ENCODE results near the gene KLHL29. TPM values are rescaled to one million over a fixed set of nuclear protein-coding genes. Genes with fewer than 3 reads are reported as not detected.

Gene KLHL29
- polyA plus RNA-seq, 2 donors: 2.1 to 3.8 TPM

- no peaks in the 10 kb centered on the region for H3K9me3 ChIP-seq (ENCODE audit: control insufficient read depth in 2 of 2, insufficient read depth in 1 of 2, low read depth in 1 of 2, low read length in 1 of 2)
- 84% methylated on average over 15 of the region's 15 CpGs for WGBS, 2 donors
- H3K27me3 ChIP-seq (ENCODE audit: control insufficient read depth in 1 of 2, insufficient read depth in 2 of 2, low read length in 2 of 2): no peaks in the 10 kb centered on the region
- no peak overlapping the region for H3K4me3 ChIP-seq (ENCODE audit: low read depth in 1 of 2, low read length in 2 of 2)
- no peaks in the 10 kb centered on the region for H3K36me3 ChIP-seq (ENCODE audit: control insufficient read depth in 2 of 2, insufficient read depth in 2 of 2, low read length in 1 of 2)
- H3K4me1 ChIP-seq (ENCODE audit: control insufficient read depth in 2 of 2, insufficient read depth in 2 of 2, low read length in 1 of 2): peaks cover 0 to 2% of the 10 kb centered on the region in 2 donors
- H3K27ac ChIP-seq (ENCODE audit: low read depth in 2 of 2, low read length in 1 of 2): no peak overlapping the region
These were observed 83.6 kb downstream of the KLHL29 start for GRCh38 chr2:23468474-23469141.

DNA sequence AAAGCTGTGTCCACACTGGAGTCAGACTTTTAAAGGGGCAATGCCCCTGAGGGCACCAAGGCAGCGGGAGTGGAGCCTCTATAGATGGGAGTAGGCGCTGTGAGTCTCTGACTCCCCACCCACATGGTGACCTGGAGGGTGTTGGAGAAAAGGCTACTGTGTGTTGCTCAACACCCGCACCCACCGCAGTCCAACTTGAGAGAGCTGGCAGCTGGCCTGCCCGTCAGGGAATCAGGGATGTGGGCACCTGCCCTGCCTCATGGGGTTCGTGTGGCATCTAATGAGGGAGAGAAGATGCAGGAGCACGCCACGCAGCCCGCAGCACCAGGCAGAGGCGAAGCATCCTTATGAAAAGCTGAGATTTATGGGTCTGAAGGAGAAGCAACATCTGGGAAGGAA is 84.2 kb downstream of the KLHL29 start:
- no peak overlapping the region for H3K4me3 ChIP-seq (ENCODE audit: low read depth in 1 of 2, low read length in 2 of 2)
- H3K4me1 ChIP-seq (ENCODE audit: control insufficient read depth in 2 of 2, insufficient read depth in 2 of 2, low read length in 1 of 2): peaks cover 0 to 2% of the 10 kb centered on the region in 2 donors
- no peak overlapping the region for H3K27ac ChIP-seq (ENCODE audit: low read depth in 2 of 2, low read length in 1 of 2)
- no peaks in the 10 kb centered on the region for H3K27me3 ChIP-seq (ENCODE audit: control insufficient read depth in 1 of 2, insufficient read depth in 2 of 2, low read length in 2 of 2)
- 91 to 93% methylated on average over 10 of the region's 10 CpGs for WGBS, 2 donors
- no peaks in the 10 kb centered on the region for H3K36me3 ChIP-seq (ENCODE audit: control insufficient read depth in 2 of 2, insufficient read depth in 2 of 2, low read length in 1 of 2)
- H3K9me3 ChIP-seq (ENCODE audit: control insufficient read depth in 2 of 2, insufficient read depth in 1 of 2, low read depth in 1 of 2, low read length in 1 of 2): no peaks in the 10 kb centered on the region

DNA sequence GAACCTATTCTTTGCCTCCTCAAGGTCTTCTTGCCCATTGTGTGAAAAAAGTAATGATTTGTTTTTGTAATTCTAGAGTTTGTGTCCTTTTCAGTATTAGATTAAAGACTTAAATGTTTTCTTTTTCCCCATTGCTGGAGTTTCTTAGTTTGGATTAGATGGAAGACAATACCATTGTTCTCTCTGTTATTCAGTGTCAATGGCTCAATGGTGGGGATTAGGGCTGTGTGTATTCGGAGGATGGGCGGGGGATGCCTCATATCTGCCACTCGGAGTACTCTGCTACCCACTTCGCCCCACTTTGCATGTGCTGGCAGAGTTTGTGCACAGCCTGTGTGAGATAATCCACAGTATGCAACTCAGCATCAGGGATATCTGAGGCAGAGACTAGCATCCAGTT is 90.1 kb downstream of the KLHL29 start:
- WGBS, 2 donors: 62 to 80% methylated on average over 4 of the region's 4 CpGs
- peaks cover 0 to 1% of the 10 kb centered on the region in 2 donors for H3K4me1 ChIP-seq (ENCODE audit: control insufficient read depth in 2 of 2, insufficient read depth in 2 of 2, low read length in 1 of 2)
- no peaks in the 10 kb centered on the region for H3K27me3 ChIP-seq (ENCODE audit: control insufficient read depth in 1 of 2, insufficient read depth in 2 of 2, low read length in 2 of 2)
- no peak overlapping the region for H3K27ac ChIP-seq (ENCODE audit: low read depth in 2 of 2, low read length in 1 of 2)
- no peaks in the 10 kb centered on the region for H3K36me3 ChIP-seq (ENCODE audit: control insufficient read depth in 2 of 2, insufficient read depth in 2 of 2, low read length in 1 of 2)
- no peak overlapping the region for H3K4me3 ChIP-seq (ENCODE audit: low read depth in 1 of 2, low read length in 2 of 2)
- no peaks in the 10 kb centered on the region for H3K9me3 ChIP-seq (ENCODE audit: control insufficient read depth in 2 of 2, insufficient read depth in 1 of 2, low read depth in 1 of 2, low read length in 1 of 2)

- Histone ChIP-seq H3K4me1 (ENCODE audit: control insufficient read depth in 2 of 2, insufficient read depth in 2 of 2, low read length in 1 of 2) (no peaks in the 10 kb centered on the region), H3K36me3 (ENCODE audit: control insufficient read depth in 2 of 2, insufficient read depth in 2 of 2, low read length in 1 of 2) (no peaks in the 10 kb centered on the region), H3K27me3 (ENCODE audit: control insufficient read depth in 1 of 2, insufficient read depth in 2 of 2, low read length in 2 of 2) (no peaks in the 10 kb centered on the region), H3K9me3 (ENCODE audit: control insufficient read depth in 2 of 2, insufficient read depth in 1 of 2, low read depth in 1 of 2, low read length in 1 of 2) (no peaks in the 10 kb centered on the region), H3K4me3 (ENCODE audit: low read depth in 1 of 2, low read length in 2 of 2) (no peak overlapping the region), H3K27ac (ENCODE audit: low read depth in 2 of 2, low read length in 1 of 2) (no peak overlapping the region)
- WGBS, 2 donors: 93% methylated on average over 11 of the region's 11 CpGs
These were observed 90.5 kb downstream of the KLHL29 start for GRCh38 chr2:23475473-23475872.

DNA sequence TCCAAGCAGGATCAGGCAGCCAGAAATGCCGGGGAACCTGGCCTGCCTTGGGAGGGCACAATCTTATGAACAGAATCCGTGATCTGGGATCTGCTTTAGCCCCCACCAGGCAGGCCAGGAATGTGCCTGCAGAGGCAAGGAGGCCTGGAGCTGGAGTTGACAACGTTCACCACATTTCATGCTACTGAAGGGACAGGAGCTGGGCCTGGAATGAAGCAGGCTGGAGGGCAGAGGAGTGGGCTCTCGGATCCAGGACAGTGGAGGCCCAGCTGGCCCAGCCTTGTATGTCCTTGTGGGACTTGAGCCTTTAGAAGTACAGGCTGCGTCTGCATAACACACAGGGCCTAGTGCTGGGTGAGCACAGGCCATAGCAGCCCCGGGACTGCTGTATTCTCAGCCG is 91.8 kb downstream of the KLHL29 start:
- no peak overlapping the region for H3K4me3 ChIP-seq (ENCODE audit: low read depth in 1 of 2, low read length in 2 of 2)
- 76 to 81% methylated on average over 7 of the region's 7 CpGs for WGBS, 2 donors
- no peak overlapping the region for H3K27ac ChIP-seq (ENCODE audit: low read depth in 2 of 2, low read length in 1 of 2)
- no peaks in the 10 kb centered on the region for H3K36me3 ChIP-seq (ENCODE audit: control insufficient read depth in 2 of 2, insufficient read depth in 2 of 2, low read length in 1 of 2)
- H3K4me1 ChIP-seq (ENCODE audit: control insufficient read depth in 2 of 2, insufficient read depth in 2 of 2, low read length in 1 of 2): no peaks in the 10 kb centered on the region
- H3K27me3 ChIP-seq (ENCODE audit: control insufficient read depth in 1 of 2, insufficient read depth in 2 of 2, low read length in 2 of 2): no peaks in the 10 kb centered on the region
- H3K9me3 ChIP-seq (ENCODE audit: control insufficient read depth in 2 of 2, insufficient read depth in 1 of 2, low read depth in 1 of 2, low read length in 1 of 2): no peaks in the 10 kb centered on the region

GRCh38 chr2:23477392-23477791 is 92.4 kb downstream of the KLHL29 start:
- Histone ChIP-seq H3K27ac (ENCODE audit: low read depth in 2 of 2, low read length in 1 of 2) (no peak overlapping the region), H3K9me3 (ENCODE audit: control insufficient read depth in 2 of 2, insufficient read depth in 1 of 2, low read depth in 1 of 2, low read length in 1 of 2) (no peaks in the 10 kb centered on the region), H3K4me1 (ENCODE audit: control insufficient read depth in 2 of 2, insufficient read depth in 2 of 2, low read length in 1 of 2) (no peaks in the 10 kb centered on the region), H3K4me3 (ENCODE audit: low read depth in 1 of 2, low read length in 2 of 2) (no peak overlapping the region), H3K27me3 (ENCODE audit: control insufficient read depth in 1 of 2, insufficient read depth in 2 of 2, low read length in 2 of 2) (no peaks in the 10 kb centered on the region), H3K36me3 (ENCODE audit: control insufficient read depth in 2 of 2, insufficient read depth in 2 of 2, low read length in 1 of 2) (no peaks in the 10 kb centered on the region)
- WGBS, 2 donors: 94 to 95% methylated on average over 11 of the region's 11 CpGs

- Histone ChIP-seq H3K4me1 (ENCODE audit: control insufficient read depth in 2 of 2, insufficient read depth in 2 of 2, low read length in 1 of 2) (no peaks in the 10 kb centered on the region), H3K9me3 (ENCODE audit: control insufficient read depth in 2 of 2, insufficient read depth in 1 of 2, low read depth in 1 of 2, low read length in 1 of 2) (no peaks in the 10 kb centered on the region), H3K27ac (ENCODE audit: low read depth in 2 of 2, low read length in 1 of 2) (no peak overlapping the region), H3K4me3 (ENCODE audit: low read depth in 1 of 2, low read length in 2 of 2) (no peak overlapping the region), H3K36me3 (ENCODE audit: control insufficient read depth in 2 of 2, insufficient read depth in 2 of 2, low read length in 1 of 2) (no peaks in the 10 kb centered on the region), H3K27me3 (ENCODE audit: control insufficient read depth in 1 of 2, insufficient read depth in 2 of 2, low read length in 2 of 2) (no peaks in the 10 kb centered on the region)
- WGBS, 2 donors: 74 to 81% methylated on average over 17 of the region's 17 CpGs
These were observed 93.3 kb downstream of the KLHL29 start for GRCh38 chr2:23478087-23478932.

GRCh38 chr2:23478933-23479683 is 94.1 kb downstream of the KLHL29 start:
- H3K9me3 ChIP-seq (ENCODE audit: control insufficient read depth in 2 of 2, insufficient read depth in 1 of 2, low read depth in 1 of 2, low read length in 1 of 2): no peaks in the 10 kb centered on the region
- no peaks in the 10 kb centered on the region for H3K27me3 ChIP-seq (ENCODE audit: control insufficient read depth in 1 of 2, insufficient read depth in 2 of 2, low read length in 2 of 2)
- 77 to 86% methylated on average over 20 of the region's 20 CpGs for WGBS, 2 donors
- no peaks in the 10 kb centered on the region for H3K36me3 ChIP-seq (ENCODE audit: control insufficient read depth in 2 of 2, insufficient read depth in 2 of 2, low read length in 1 of 2)
- no peak overlapping the region for H3K27ac ChIP-seq (ENCODE audit: low read depth in 2 of 2, low read length in 1 of 2)
- no peaks in the 10 kb centered on the region for H3K4me1 ChIP-seq (ENCODE audit: control insufficient read depth in 2 of 2, insufficient read depth in 2 of 2, low read length in 1 of 2)
- no peak overlapping the region for H3K4me3 ChIP-seq (ENCODE audit: low read depth in 1 of 2, low read length in 2 of 2)

GRCh38 chr2:23480957-23481797 is 96.2 kb downstream of the KLHL29 start:
- Histone ChIP-seq H3K9me3 (ENCODE audit: control insufficient read depth in 2 of 2, insufficient read depth in 1 of 2, low read depth in 1 of 2, low read length in 1 of 2) (no peaks in the 10 kb centered on the region), H3K36me3 (ENCODE audit: control insufficient read depth in 2 of 2, insufficient read depth in 2 of 2, low read length in 1 of 2) (no peaks in the 10 kb centered on the region), H3K27me3 (ENCODE audit: control insufficient read depth in 1 of 2, insufficient read depth in 2 of 2, low read length in 2 of 2) (no peaks in the 10 kb centered on the region), H3K27ac (ENCODE audit: low read depth in 2 of 2, low read length in 1 of 2) (peak overlapping the region in 1 of 2 donors; percentile 22), H3K4me1 (ENCODE audit: control insufficient read depth in 2 of 2, insufficient read depth in 2 of 2, low read length in 1 of 2) (no peaks in the 10 kb centered on the region), H3K4me3 (ENCODE audit: low read depth in 1 of 2, low read length in 2 of 2) (no peak overlapping the region)
- 56 to 61% methylated on average over 17 of the region's 17 CpGs for WGBS, 2 donors
